DOHH2 (cell line): ENCODE results near the gene AUTS2.

Experiments used
- H3F3A ChIP-seq: fragments of 200-600 bp; sonication (generic), shearing (Covaris generic); 2 replicates; pipeline ENCODE4 v1.6.0; 2016; ENCODE audit warnings: antibody characterized with exemption, mild to moderate bottlenecking; ENCODE audit not compliant: control insufficient read depth, insufficient read depth
- H3K27ac ChIP-seq: fragments of 200-600 bp; sonication (generic); 2 replicates; pipeline ENCODE4 v1.5.1; 2014; ENCODE audit warnings: low read depth, mild to moderate bottlenecking, low read length, moderate library complexity
- H3K27me3 ChIP-seq: fragments of 200-600 bp; sonication (generic); 2 replicates; pipeline ENCODE4 v1.6.1; 2014; ENCODE audit warnings: mild to moderate bottlenecking, low read length, mixed read lengths; ENCODE audit not compliant: control insufficient read depth
- H3K36me3 ChIP-seq: fragments of 200-600 bp; sonication (generic); 2 replicates; pipeline ENCODE4 v1.6.1; 2014; ENCODE audit warnings: mild to moderate bottlenecking, low read length, moderate library complexity, mixed read lengths; ENCODE audit not compliant: control insufficient read depth
- H3K4me1 ChIP-seq: fragments of 200-600 bp; sonication (generic); 2 replicates; pipeline ENCODE4 v1.6.1; 2014; ENCODE audit warnings: mild to moderate bottlenecking, low read length, mixed read lengths; ENCODE audit not compliant: control insufficient read depth
- H3K4me2 ChIP-seq: fragments of 200-600 bp; sonication (generic); 2 replicates; pipeline ENCODE4 v1.6.0; 2014; ENCODE audit warnings: mild to moderate bottlenecking, low read length, moderate library complexity
- H3K4me3 ChIP-seq: fragments of 200-600 bp; sonication (generic); 2 replicates; pipeline ENCODE4 v1.5.1; 2014; ENCODE audit warnings: mild to moderate bottlenecking, low read length, mixed read lengths
- H3K79me2 ChIP-seq: fragments of 200-600 bp; sonication (generic); 2 replicates; pipeline ENCODE4 v1.6.1; 2014; ENCODE audit warnings: mild to moderate bottlenecking, low read length, mixed read lengths; ENCODE audit not compliant: control insufficient read depth
- H3K9me2 ChIP-seq: fragments of 200-600 bp; sonication (generic); replicated peaks from 2 replicates; pipeline ENCODE4 v1.6.1; 2014; ENCODE audit warnings: mild to moderate bottlenecking, low read length, mixed read lengths; ENCODE audit not compliant: control insufficient read depth
- H3K9me3 ChIP-seq: fragments of 200-600 bp; sonication (generic); 2 replicates; pipeline ENCODE4 v1.6.1; 2014; ENCODE audit warnings: antibody characterized with exemption, low read length, mixed read lengths; ENCODE audit not compliant: control insufficient read depth, insufficient read depth
- H4K20me1 ChIP-seq: fragments of 200-600 bp; sonication (generic); 2 replicates; pipeline ENCODE4 v1.6.0; 2014; ENCODE audit warnings: low read depth, mild to moderate bottlenecking, antibody characterized with exemption, low read length, moderate library complexity; ENCODE audit not compliant: control insufficient read depth, insufficient read depth
- EZH2phosphoT487 ChIP-seq: fragments of 200-600 bp; sonication (generic); IDR thresholded peaks from 2 replicates; pipeline ENCODE4 v1.6.1; 2017; ENCODE audit warnings: borderline replicate concordance, mild to moderate bottlenecking, antibody characterized with exemption, low read length, moderate library complexity, mixed read lengths
- TF ChIP-seq, protein P1 (sequence below): fragments of 200-600 bp; sonication (generic); IDR thresholded peaks from one replicate; pipeline ENCODE4 v1.5.1; 2014; ENCODE audit warnings: antibody characterized with exemption, mild to moderate bottlenecking, low read depth, low read length; ENCODE audit not compliant: poor library complexity, severe bottlenecking

Gene AUTS2

GRCh38 chr7:69597278-69598076 is 798 bp upstream of the AUTS2 start:
- H3K27ac ChIP-seq, result peak overlapping the region; percentile 39

GRCh38 chr7:69598487-69599285 is 411 bp downstream of the AUTS2 start:
- Histone ChIP-seq H3K9me3 (no peaks in the 10 kb centered on the region), H3K36me3 (peaks cover 10% of the 10 kb centered on the region; the same call in 1 of the 2 replicates), H3K4me3 (peak overlapping the region; percentile 89), H3K79me2 (peaks cover 50% of the 10 kb centered on the region), H4K20me1 (peaks cover 33% of the 10 kb centered on the region), H3K4me1 (peaks cover 49% of the 10 kb centered on the region), H3K4me2 (peak overlapping the region; percentile 68), H3K27ac (peak overlapping the region; percentile 66), H3F3A (peaks cover 34% of the 10 kb centered on the region), H3K9me2 (no peaks in the 10 kb centered on the region), H3K27me3 (0 out of 2 replicates have a peak, but pooled peaks cover 3% of the 10 kb centered on the region)
- TF ChIP-seq, protein P1, sequence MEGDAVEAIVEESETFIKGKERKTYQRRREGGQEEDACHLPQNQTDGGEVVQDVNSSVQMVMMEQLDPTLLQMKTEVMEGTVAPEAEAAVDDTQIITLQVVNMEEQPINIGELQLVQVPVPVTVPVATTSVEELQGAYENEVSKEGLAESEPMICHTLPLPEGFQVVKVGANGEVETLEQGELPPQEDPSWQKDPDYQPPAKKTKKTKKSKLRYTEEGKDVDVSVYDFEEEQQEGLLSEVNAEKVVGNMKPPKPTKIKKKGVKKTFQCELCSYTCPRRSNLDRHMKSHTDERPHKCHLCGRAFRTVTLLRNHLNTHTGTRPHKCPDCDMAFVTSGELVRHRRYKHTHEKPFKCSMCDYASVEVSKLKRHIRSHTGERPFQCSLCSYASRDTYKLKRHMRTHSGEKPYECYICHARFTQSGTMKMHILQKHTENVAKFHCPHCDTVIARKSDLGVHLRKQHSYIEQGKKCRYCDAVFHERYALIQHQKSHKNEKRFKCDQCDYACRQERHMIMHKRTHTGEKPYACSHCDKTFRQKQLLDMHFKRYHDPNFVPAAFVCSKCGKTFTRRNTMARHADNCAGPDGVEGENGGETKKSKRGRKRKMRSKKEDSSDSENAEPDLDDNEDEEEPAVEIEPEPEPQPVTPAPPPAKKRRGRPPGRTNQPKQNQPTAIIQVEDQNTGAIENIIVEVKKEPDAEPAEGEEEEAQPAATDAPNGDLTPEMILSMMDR, result no peak
- TF ChIP-seq EZH2phosphoT487, result no peak

More at GRCh38 chr7:69597278-69598076, 798 bp upstream of the AUTS2 start:
- Histone ChIP-seq H3K9me2 (no peaks in the 10 kb centered on the region), H3K9me3 (no peaks in the 10 kb centered on the region), H3K4me3 (peak overlapping the region; percentile 89), H3K36me3 (peaks cover 10% of the 10 kb centered on the region; the same call in 1 of the 2 replicates), H3K4me1 (peaks cover 40% of the 10 kb centered on the region), H3K79me2 (peaks cover 38% of the 10 kb centered on the region), H4K20me1 (peaks cover 22% of the 10 kb centered on the region; the same call in 1 of the 2 replicates), H3K4me2 (peak overlapping the region; percentile 98), H3K27me3 (0 out of 2 replicates have a peak, but pooled peaks cover 3% of the 10 kb centered on the region), H3F3A (peaks cover 32% of the 10 kb centered on the region)
- TF ChIP-seq, protein P1, result no peak
- TF ChIP-seq EZH2phosphoT487, result no peak

GRCh38 chr7:69599286-69599954 is 1.1 kb downstream of the AUTS2 start:
- Histone ChIP-seq H3K9me3 (no peaks in the 10 kb centered on the region), H3K27ac (peak overlapping the region; percentile 66), H3K4me3 (peak overlapping the region; percentile 89), H3K27me3 (0 out of 2 replicates have a peak, but pooled peaks cover 3% of the 10 kb centered on the region), H3K36me3 (peaks cover 10% of the 10 kb centered on the region; the same call in 1 of the 2 replicates), H3F3A (peaks cover 31% of the 10 kb centered on the region), H3K4me1 (peaks cover 53% of the 10 kb centered on the region), H3K79me2 (peaks cover 57% of the 10 kb centered on the region), H3K9me2 (no peaks in the 10 kb centered on the region), H4K20me1 (peaks cover 40% of the 10 kb centered on the region), H3K4me2 (peak overlapping the region; percentile 68)
- TF ChIP-seq, protein P1, result no peak
- TF ChIP-seq EZH2phosphoT487, result no peak
